ENCODE measurements around the gene CDCP2. TPM values are rescaled to one million over a fixed set of nuclear protein-coding genes. Genes with fewer than 3 reads are reported as not detected.

CDCP2 gene
- total RNA-seq, 1 donor from 2014 or later, result not detected

GRCh38 chr1:54135436-54136120, 17.2 kb downstream of the CDCP2 start:
- H3K36me3 Mint-ChIP-seq, result no peaks in the 10 kb centered on the region
- peaks cover 21% of the 10 kb centered on the region for H3K4me1 Mint-ChIP-seq (ENCODE audit: unreplicated experiment)
- no peaks in the 10 kb centered on the region for H3K9me3 Mint-ChIP-seq
- peaks cover 3% of the 10 kb centered on the region for H3K27me3 Mint-ChIP-seq
- H3K4me3 Mint-ChIP-seq, result peak overlapping the region; percentile 67
- DNase-seq (ENCODE audit: extremely low spot score, unreplicated experiment), result no peak
- peak overlapping the region; percentile 86 for H3K27ac Mint-ChIP-seq
- TF ChIP-seq CTCF (conservative IDR thresholded peaks at IDR 0.05), result no peak

- Mint-ChIP-seq H3K27me3 (peaks cover 3% of the 10 kb centered on the region), H3K4me1 (ENCODE audit: unreplicated experiment) (peaks cover 21% of the 10 kb centered on the region), H3K36me3 (no peaks in the 10 kb centered on the region), H3K9me3 (no peaks in the 10 kb centered on the region), H3K27ac (no peak overlapping the region), H3K4me3 (no peak overlapping the region)
- no peak for DNase-seq (ENCODE audit: extremely low spot score, unreplicated experiment)
- no peak for TF ChIP-seq CTCF (conservative IDR thresholded peaks at IDR 0.05)
Observed at GRCh38 chr1:54134295-54134694, 18.5 kb downstream of the CDCP2 start.

- Mint-ChIP-seq H3K4me1 (ENCODE audit: unreplicated experiment) (peaks cover 24% of the 10 kb centered on the region), H3K9me3 (peaks cover 4% of the 10 kb centered on the region), H3K27me3 (peaks cover 13% of the 10 kb centered on the region), H3K36me3 (no peaks in the 10 kb centered on the region), H3K27ac (no peak overlapping the region), H3K4me3 (no peak overlapping the region)
- no peak for TF ChIP-seq CTCF (conservative IDR thresholded peaks at IDR 0.05)
- DNase-seq (ENCODE audit: extremely low spot score, unreplicated experiment), result no peak
Observed at GRCh38 chr1:54132495-54132894, 20.3 kb downstream of the CDCP2 start.

GRCh38 chr1:54131419-54131818, 21.4 kb downstream of the CDCP2 start:
- no peak for DNase-seq (ENCODE audit: extremely low spot score, unreplicated experiment)
- TF ChIP-seq CTCF (conservative IDR thresholded peaks at IDR 0.05), result no peak
- peaks cover 13% of the 10 kb centered on the region for H3K27me3 Mint-ChIP-seq
- no peak overlapping the region for H3K4me3 Mint-ChIP-seq
- no peak overlapping the region for H3K27ac Mint-ChIP-seq
- H3K4me1 Mint-ChIP-seq (ENCODE audit: unreplicated experiment), result peaks cover 16% of the 10 kb centered on the region
- no peaks in the 10 kb centered on the region for H3K36me3 Mint-ChIP-seq
- peaks cover 5% of the 10 kb centered on the region for H3K9me3 Mint-ChIP-seq

GRCh38 chr1:54129858-54130257, 22.9 kb downstream of the CDCP2 start:
- no peak overlapping the region for H3K4me3 Mint-ChIP-seq
- H3K36me3 Mint-ChIP-seq, result no peaks in the 10 kb centered on the region
- no peak for DNase-seq (ENCODE audit: extremely low spot score, unreplicated experiment)
- no peak overlapping the region for H3K27ac Mint-ChIP-seq
- no peak for TF ChIP-seq CTCF (conservative IDR thresholded peaks at IDR 0.05)
- H3K9me3 Mint-ChIP-seq, result peaks cover 5% of the 10 kb centered on the region
- H3K4me1 Mint-ChIP-seq (ENCODE audit: unreplicated experiment), result peaks cover 4% of the 10 kb centered on the region
- peaks cover 13% of the 10 kb centered on the region for H3K27me3 Mint-ChIP-seq

Measured in type B pancreatic cell (in vitro differentiated cells).